22Rv1 (cell line): ENCODE measurements around the gene GATA5.

Experiments used
- ZFX ChIP-seq: fragments of 450-650 bp; IDR thresholded peaks from 2 replicates; pipeline ENCODE4 v1.6.1; 2017; ENCODE audit warnings: antibody characterized with exemption, borderline replicate concordance
- TF ChIP-seq, protein P1 (sequence below): fragments of 450-650 bp; IDR thresholded peaks from 2 replicates; pipeline ENCODE4 v1.5.1; 2017; ENCODE audit warnings: mild to moderate bottlenecking

DNA sequence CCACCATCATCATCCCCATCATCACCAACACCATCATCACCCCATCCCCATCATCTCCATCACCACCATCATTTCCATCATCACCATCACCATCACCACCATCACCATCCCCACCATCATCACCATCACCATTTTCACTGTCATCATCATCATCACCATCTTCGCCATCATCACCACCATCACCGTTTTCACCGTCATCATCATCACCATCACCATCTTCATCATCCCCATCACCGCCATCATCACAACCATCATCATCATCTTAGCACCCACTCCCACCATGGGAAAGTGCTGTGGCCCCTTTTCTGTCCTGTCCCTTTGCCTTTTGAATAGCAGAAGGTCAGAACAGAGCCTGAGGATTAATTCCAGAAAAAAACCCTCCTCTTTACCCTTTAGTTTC lies 28.5 kb upstream of the GATA5 start:
- TF ChIP-seq, protein P1, sequence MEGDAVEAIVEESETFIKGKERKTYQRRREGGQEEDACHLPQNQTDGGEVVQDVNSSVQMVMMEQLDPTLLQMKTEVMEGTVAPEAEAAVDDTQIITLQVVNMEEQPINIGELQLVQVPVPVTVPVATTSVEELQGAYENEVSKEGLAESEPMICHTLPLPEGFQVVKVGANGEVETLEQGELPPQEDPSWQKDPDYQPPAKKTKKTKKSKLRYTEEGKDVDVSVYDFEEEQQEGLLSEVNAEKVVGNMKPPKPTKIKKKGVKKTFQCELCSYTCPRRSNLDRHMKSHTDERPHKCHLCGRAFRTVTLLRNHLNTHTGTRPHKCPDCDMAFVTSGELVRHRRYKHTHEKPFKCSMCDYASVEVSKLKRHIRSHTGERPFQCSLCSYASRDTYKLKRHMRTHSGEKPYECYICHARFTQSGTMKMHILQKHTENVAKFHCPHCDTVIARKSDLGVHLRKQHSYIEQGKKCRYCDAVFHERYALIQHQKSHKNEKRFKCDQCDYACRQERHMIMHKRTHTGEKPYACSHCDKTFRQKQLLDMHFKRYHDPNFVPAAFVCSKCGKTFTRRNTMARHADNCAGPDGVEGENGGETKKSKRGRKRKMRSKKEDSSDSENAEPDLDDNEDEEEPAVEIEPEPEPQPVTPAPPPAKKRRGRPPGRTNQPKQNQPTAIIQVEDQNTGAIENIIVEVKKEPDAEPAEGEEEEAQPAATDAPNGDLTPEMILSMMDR: no peak
- no peak for TF ChIP-seq ZFX
